ENCODE data around the gene MKLN1. TPM values are rescaled to one million over a fixed set of nuclear protein-coding genes. Genes with fewer than 3 reads are reported as not detected.

MKLN1 gene
- total RNA-seq, 2 experiments from 2014 or later, result 12.1 to 56.6 TPM

DNA sequence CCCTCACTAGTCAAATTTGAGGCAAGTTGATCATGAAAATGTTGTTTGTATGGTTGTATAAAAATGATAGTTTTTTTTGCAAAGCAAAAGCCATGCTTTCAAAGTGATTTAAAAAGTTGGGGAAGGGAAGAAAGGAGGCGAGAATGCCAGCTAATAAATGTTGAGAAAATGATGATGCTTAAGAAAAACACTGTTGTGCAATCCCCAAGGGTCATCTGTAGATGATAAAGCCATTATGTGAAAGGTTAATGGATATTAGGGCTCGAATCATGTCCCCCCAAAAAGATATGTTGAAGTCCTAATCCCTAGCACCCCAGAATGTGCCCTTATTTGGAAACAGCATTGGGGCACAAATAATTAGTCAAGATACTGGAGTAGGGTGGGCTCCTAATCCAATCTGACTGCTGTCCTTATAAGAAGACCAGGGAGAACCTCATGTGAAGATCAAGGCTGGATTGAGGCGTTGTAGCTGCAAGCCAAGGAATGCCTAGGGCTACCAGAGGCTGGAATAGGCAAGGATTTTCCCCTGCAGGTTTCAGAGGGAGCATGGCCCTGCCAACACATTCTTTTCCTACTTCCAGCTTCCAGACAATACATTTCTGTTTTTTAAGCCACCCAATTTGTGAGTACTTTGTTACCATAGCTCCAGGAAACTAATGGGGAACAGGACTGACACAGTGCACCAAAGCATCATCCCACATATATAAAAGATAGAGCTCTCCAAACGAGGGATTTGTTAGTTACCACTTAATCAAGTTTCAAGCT, 35.4 kb upstream of the MKLN1 start:
- H2AFZ ChIP-seq (ENCODE audit: low read length), result no peak overlapping the region
- CTCF ChIA-PET (ENCODE audit: unreplicated experiment), result no interaction called here
- no peaks in the 10 kb centered on the region; the same call in 1 of the 2 replicates for H3K36me3 ChIP-seq (ENCODE audit: insufficient read depth, low read length)
- no peak overlapping the region for H3K27ac ChIP-seq (ENCODE audit: low read depth, low read length, poor library complexity, severe bottlenecking)
- intact Hi-C loops (cut with micrococcal nuclease; ENCODE audit: unreplicated experiment), result no loop called here
- no peaks in the 10 kb centered on the region for H4K20me1 ChIP-seq (ENCODE audit: insufficient read depth, low read length)
- no peak overlapping the region for H3K4me2 ChIP-seq (ENCODE audit: low read length)
- no peak for DNase-seq (ENCODE audit: low spot score)
- no TSS peak for BruUV-seq (replicated peaks)
- POLR2A ChIA-PET, result interaction anchor here (0.6 to 1.5 kb wide), 9 partner anchors 11 to 223 kb away, joined by 3 to 8 read pairs (median 3); no protein-coding TSS in a partner anchor
- H3K9me2 ChIP-seq (ENCODE audit: insufficient read depth, low read length), result no peaks in the 10 kb centered on the region
- no peak for TF ChIP-seq EZH2phosphoT487 (IDR thresholded peaks at IDR 0.05; ENCODE audit: borderline replicate concordance, low read depth, low read length)
- TF ChIP-seq, protein P1, sequence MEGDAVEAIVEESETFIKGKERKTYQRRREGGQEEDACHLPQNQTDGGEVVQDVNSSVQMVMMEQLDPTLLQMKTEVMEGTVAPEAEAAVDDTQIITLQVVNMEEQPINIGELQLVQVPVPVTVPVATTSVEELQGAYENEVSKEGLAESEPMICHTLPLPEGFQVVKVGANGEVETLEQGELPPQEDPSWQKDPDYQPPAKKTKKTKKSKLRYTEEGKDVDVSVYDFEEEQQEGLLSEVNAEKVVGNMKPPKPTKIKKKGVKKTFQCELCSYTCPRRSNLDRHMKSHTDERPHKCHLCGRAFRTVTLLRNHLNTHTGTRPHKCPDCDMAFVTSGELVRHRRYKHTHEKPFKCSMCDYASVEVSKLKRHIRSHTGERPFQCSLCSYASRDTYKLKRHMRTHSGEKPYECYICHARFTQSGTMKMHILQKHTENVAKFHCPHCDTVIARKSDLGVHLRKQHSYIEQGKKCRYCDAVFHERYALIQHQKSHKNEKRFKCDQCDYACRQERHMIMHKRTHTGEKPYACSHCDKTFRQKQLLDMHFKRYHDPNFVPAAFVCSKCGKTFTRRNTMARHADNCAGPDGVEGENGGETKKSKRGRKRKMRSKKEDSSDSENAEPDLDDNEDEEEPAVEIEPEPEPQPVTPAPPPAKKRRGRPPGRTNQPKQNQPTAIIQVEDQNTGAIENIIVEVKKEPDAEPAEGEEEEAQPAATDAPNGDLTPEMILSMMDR (conservative IDR thresholded peaks at IDR 0.05; ENCODE audit: low read length), result no peak
- no peak overlapping the region for H3K4me3 ChIP-seq (ENCODE audit: low read depth, low read length, poor library complexity, severe bottlenecking)
- no peaks in the 10 kb centered on the region for H3K4me1 ChIP-seq (ENCODE audit: insufficient read depth, low read length, poor library complexity, severe bottlenecking)
- H3K9me3 ChIP-seq (ENCODE audit: low read length), result no peaks in the 10 kb centered on the region
- H3K79me2 ChIP-seq (ENCODE audit: insufficient read depth, low read depth, low read length), result no peaks in the 10 kb centered on the region

DNA sequence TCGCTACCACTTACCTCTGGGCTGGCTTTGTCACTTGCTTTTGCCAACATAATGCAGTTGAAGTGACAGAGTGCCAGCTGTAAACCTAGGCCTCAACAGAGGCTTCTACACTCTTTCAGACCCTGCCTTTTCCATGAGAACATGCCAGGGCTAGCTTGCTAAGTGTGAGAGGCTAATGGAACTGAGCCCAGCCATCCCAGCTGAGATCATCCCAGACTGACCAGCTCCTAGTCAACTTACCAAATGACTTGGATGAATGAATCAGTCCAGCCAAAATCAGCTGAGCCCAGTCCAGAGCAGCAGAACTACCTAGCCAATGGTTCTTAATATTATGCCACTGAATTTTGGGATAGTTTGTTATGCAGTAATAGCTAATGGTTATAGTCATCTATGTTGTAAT, 34.7 kb upstream of the MKLN1 start:
- Histone ChIP-seq H2AFZ (ENCODE audit: low read length) (no peak overlapping the region), H3K4me2 (ENCODE audit: low read length) (no peak overlapping the region), H3K27ac (ENCODE audit: low read depth, low read length, poor library complexity, severe bottlenecking) (no peak overlapping the region), H3K9me2 (ENCODE audit: insufficient read depth, low read length) (no peaks in the 10 kb centered on the region), H4K20me1 (ENCODE audit: insufficient read depth, low read length) (no peaks in the 10 kb centered on the region), H3K4me3 (ENCODE audit: low read depth, low read length, poor library complexity, severe bottlenecking) (no peak overlapping the region), H3K36me3 (ENCODE audit: insufficient read depth, low read length) (no peaks in the 10 kb centered on the region; the same call in 1 of the 2 replicates), H3K4me1 (ENCODE audit: insufficient read depth, low read length, poor library complexity, severe bottlenecking) (no peaks in the 10 kb centered on the region), H3K79me2 (ENCODE audit: insufficient read depth, low read depth, low read length) (no peaks in the 10 kb centered on the region), H3K9me3 (ENCODE audit: low read length) (no peaks in the 10 kb centered on the region)
- ChIA-PET POLR2A (interaction anchor here (0.6 to 1.5 kb wide), 8 partner anchors 10 to 224 kb away, joined by 3 to 8 read pairs (median 4); no protein-coding TSS in a partner anchor), CTCF (ENCODE audit: unreplicated experiment) (no interaction called here)
- no TSS peak for BruUV-seq (replicated peaks)
- intact Hi-C loops (cut with micrococcal nuclease; ENCODE audit: unreplicated experiment), result no loop called here
- TF ChIP-seq, protein P1 (conservative IDR thresholded peaks at IDR 0.05; ENCODE audit: low read length), result no peak
- TF ChIP-seq EZH2phosphoT487 (IDR thresholded peaks at IDR 0.05; ENCODE audit: borderline replicate concordance, low read depth, low read length), result no peak
- no peak for DNase-seq (ENCODE audit: low spot score)

DNA sequence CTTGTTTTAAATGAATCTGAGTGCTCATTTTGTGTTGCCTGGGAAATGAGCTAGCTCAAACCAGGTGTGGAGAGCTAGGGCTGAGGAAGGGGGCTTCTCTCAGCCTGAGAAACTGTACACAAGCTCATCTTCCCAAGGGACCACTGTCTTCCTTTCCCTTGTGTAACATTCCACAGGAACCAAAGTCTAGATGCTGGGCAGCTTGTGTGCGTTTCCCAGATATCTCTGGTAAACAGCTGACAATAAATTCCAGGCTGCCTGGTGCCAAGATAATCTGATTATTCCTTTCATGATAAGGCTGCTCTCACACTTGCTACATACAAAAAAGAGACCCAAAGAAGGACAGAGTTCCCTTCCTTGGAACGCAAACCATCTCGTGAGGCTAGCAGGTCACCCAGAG, 33.1 kb upstream of the MKLN1 start:
- intact Hi-C loops (cut with micrococcal nuclease; ENCODE audit: unreplicated experiment), result no loop called here
- Histone ChIP-seq H3K4me1 (ENCODE audit: insufficient read depth, low read length, poor library complexity, severe bottlenecking) (no peaks in the 10 kb centered on the region), H3K4me3 (ENCODE audit: low read depth, low read length, poor library complexity, severe bottlenecking) (no peak overlapping the region), H3K9me2 (ENCODE audit: insufficient read depth, low read length) (no peaks in the 10 kb centered on the region), H3K36me3 (ENCODE audit: insufficient read depth, low read length) (no peaks in the 10 kb centered on the region), H4K20me1 (ENCODE audit: insufficient read depth, low read length) (no peaks in the 10 kb centered on the region), H3K9me3 (ENCODE audit: low read length) (no peaks in the 10 kb centered on the region), H3K4me2 (ENCODE audit: low read length) (no peak overlapping the region), H3K79me2 (ENCODE audit: insufficient read depth, low read depth, low read length) (no peaks in the 10 kb centered on the region), H2AFZ (ENCODE audit: low read length) (no peak overlapping the region), H3K27ac (ENCODE audit: low read depth, low read length, poor library complexity, severe bottlenecking) (no peak overlapping the region)
- DNase-seq (ENCODE audit: low spot score), result no peak
- no TSS peak for BruUV-seq (replicated peaks)
- CTCF ChIA-PET (ENCODE audit: unreplicated experiment), result no interaction called here
- POLR2A ChIA-PET, result interaction anchor here (0.8 to 2.1 kb wide), 6 partner anchors 8 to 188 kb away, joined by 3 to 8 read pairs (median 3); no protein-coding TSS in a partner anchor
- TF ChIP-seq, protein P1 (conservative IDR thresholded peaks at IDR 0.05; ENCODE audit: low read length), result no peak
- no peak for TF ChIP-seq EZH2phosphoT487 (IDR thresholded peaks at IDR 0.05; ENCODE audit: borderline replicate concordance, low read depth, low read length)
